T1000 (cell line): ENCODE data around the gene TOM1L2.
"Not testable (repeated sequence)": the region's sequence is repeated elsewhere in the genome, so short reads cannot be mapped to it uniquely, and the experiment has no call there.

Source experiments
- DNase-seq: peaks from one replicate; lab custom pipeline; 2025; ENCODE audit warnings: mixed read lengths; lab: John Stamatoyannopoulos, UW

TOM1L2 gene

GRCh38 chr17:17972126-17972951 lies at the start of gene TOM1L2, which contains the start of gene DRC3:
TOM1L2 (minus strand) TSS chr17:17972400; CDS start chr17:17972313, 87 bp downstream.
DRC3 (plus strand) TSS chr17:17972862; CDS start chr17:17977599, 4,737 bp downstream.
- DNase-seq: peak; percentile 99

- DNase-seq: no peak
Observed at GRCh38 chr17:18021372-18021771, 49.2 kb upstream of the TOM1L2 start.

GRCh38 chr17:18020971-18021370 lies 48.8 kb upstream of the TOM1L2 start:
- no peak for DNase-seq

- DNase-seq: no peak
Observed at GRCh38 chr17:18019838-18020154, 47.6 kb upstream of the TOM1L2 start.

GRCh38 chr17:18018411-18018921 lies 46.3 kb upstream of the TOM1L2 start:
- DNase-seq: no peak

GRCh38 chr17:18017958-18018357 lies 45.8 kb upstream of the TOM1L2 start:
- DNase-seq: no peak

- no peak for DNase-seq
Observed at GRCh38 chr17:18016426-18016825, 44.2 kb upstream of the TOM1L2 start.

GRCh38 chr17:18015593-18015992 lies 43.4 kb upstream of the TOM1L2 start:
- DNase-seq: no peak

- DNase-seq: no peak
Observed at GRCh38 chr17:18014006-18014405, 41.8 kb upstream of the TOM1L2 start.

GRCh38 chr17:18011286-18011685 lies 39.1 kb upstream of the TOM1L2 start:
- DNase-seq: no peak

GRCh38 chr17:18009609-18010420 lies 37.6 kb upstream of the TOM1L2 start:
- no peak for DNase-seq

GRCh38 chr17:18008496-18009268 lies 36.5 kb upstream of the TOM1L2 start:
- DNase-seq: peak; percentile 48

GRCh38 chr17:18006495-18007239 lies 34.5 kb upstream of the TOM1L2 start:
- DNase-seq: no peak

- DNase-seq: no peak
Observed at GRCh38 chr17:18005496-18005895, 33.3 kb upstream of the TOM1L2 start.

GRCh38 chr17:18004884-18005305 lies 32.7 kb upstream of the TOM1L2 start:
- DNase-seq: no peak

- no peak for DNase-seq
Observed at GRCh38 chr17:18004345-18004744, 32.1 kb upstream of the TOM1L2 start.

- no peak for DNase-seq
Observed at GRCh38 chr17:18002171-18002570, 30.0 kb upstream of the TOM1L2 start.

- DNase-seq: no peak
Observed at GRCh38 chr17:18000030-18000408, 27.8 kb upstream of the TOM1L2 start.

- DNase-seq: no peak
Observed at GRCh38 chr17:17999364-18000029, 27.3 kb upstream of the TOM1L2 start.

- DNase-seq: no peak
Observed at GRCh38 chr17:17998934-17999333, 26.7 kb upstream of the TOM1L2 start.

- not testable (repeated sequence) for DNase-seq
Observed at GRCh38 chr17:17995887-17996286, 23.7 kb upstream of the TOM1L2 start.
